OCI-LY7 (cell line): ENCODE results near the gene SULT1A2.
"Not testable (repeated sequence)": the region's sequence is repeated elsewhere in the genome, so short reads cannot be mapped to it uniquely, and the experiment has no call there.

Experiments used
- CTCF ChIP-seq: fragments of 200-600 bp; sonication (generic); conservative IDR thresholded peaks from 2 replicates; pipeline ENCODE4 v1.5.1; 2014; ENCODE audit warnings: mild to moderate bottlenecking, antibody characterized with exemption, low read length, moderate library complexity, mixed read lengths
- EZH2phosphoT487 ChIP-seq: fragments of 200-600 bp; sonication (generic); IDR thresholded peaks from 2 replicates; pipeline ENCODE4 v1.6.1; 2018; ENCODE audit warnings: low read depth, borderline replicate concordance, mild to moderate bottlenecking, mixed run types, antibody characterized with exemption, low read length, moderate library complexity, mixed read lengths

- not testable (repeated sequence) for TF ChIP-seq CTCF, EZH2phosphoT487
Observed at GRCh38 chr16:28636093-28636823, 39.4 kb upstream of the SULT1A2 start.
